Stimulated activated CD8-positive, alpha-beta memory T cell treated with anti-CD3 and anti-CD28 coated beads, Interleukin-12 subunit alpha, Interleukin-12 subunit beta, amount 100 ng/mL, for 24 hours (primary cell): ENCODE data around the gene CALML6.

Source experiments
- DNase-seq: peaks from one replicate; pipeline ENCODE4 v3.0.0-alpha.2; 2020; ENCODE audit errors: extremely low read depth

Gene CALML6

GRCh38 chr1:1911350-1912041 is 3.6 kb upstream of the CALML6 start:
- DNase-seq, result no peak

GRCh38 chr1:1914101-1914970 is 724 bp upstream of the CALML6 start:
- DNase-seq, result no peak

- DNase-seq, result no peak
Measured at GRCh38 chr1:1915911-1916840, 1.1 kb downstream of the CALML6 start.

- DNase-seq, result no peak
Measured at GRCh38 chr1:1916851-1917251, 1.8 kb downstream of the CALML6 start.

- DNase-seq, result no peak
Measured at GRCh38 chr1:1917304-1917976, 2.4 kb downstream of the CALML6 start.

- no peak for DNase-seq
Measured at GRCh38 chr1:1917995-1918900, 3.2 kb downstream of the CALML6 start.

- no peak for DNase-seq
Measured at GRCh38 chr1:1918901-1919303, 3.8 kb downstream of the CALML6 start, which contains the start of gene TMEM52. TMEM52 (minus strand) TSS chr1:1919279; CDS start chr1:1919265, 14 bp downstream.

GRCh38 chr1:1919304-1920056 is 4.4 kb downstream of the CALML6 start:
- peak; percentile 98 for DNase-seq

GRCh38 chr1:1920057-1920607 is 5.1 kb downstream of the CALML6 start:
- no peak for DNase-seq

GRCh38 chr1:1920608-1921458 is 5.8 kb downstream of the CALML6 start:
- DNase-seq, result no peak

- DNase-seq, result no peak
Measured at GRCh38 chr1:1921459-1921862, 6.4 kb downstream of the CALML6 start.

- DNase-seq, result no peak
Measured at GRCh38 chr1:1921901-1922701, 7.0 kb downstream of the CALML6 start.

GRCh38 chr1:1922702-1922955 is 7.6 kb downstream of the CALML6 start:
- no peak for DNase-seq

GRCh38 chr1:1922956-1923833 is 8.1 kb downstream of the CALML6 start:
- DNase-seq, result no peak

GRCh38 chr1:1924386-1924785 is 9.3 kb downstream of the CALML6 start:
- DNase-seq, result no peak

GRCh38 chr1:1924849-1925248 is 9.8 kb downstream of the CALML6 start:
- DNase-seq, result no peak
